Ramos (cell line): ENCODE measurements around the gene TTC7B.

Experiments
- in situ Hi-C: fragments of 300-500 bp; cut with MboI; formaldehyde crosslinking; loops from one replicate; pipeline ENCODE4 v1.14.3; 2022; ENCODE audit warnings: low sequenced_read_pairs; ENCODE audit not compliant: unreplicated experiment

The TTC7B gene

GRCh38 chr14:90720832-90721231, 95.4 kb downstream of the TTC7B start:
- in situ Hi-C loops, result no loop called here

DNA sequence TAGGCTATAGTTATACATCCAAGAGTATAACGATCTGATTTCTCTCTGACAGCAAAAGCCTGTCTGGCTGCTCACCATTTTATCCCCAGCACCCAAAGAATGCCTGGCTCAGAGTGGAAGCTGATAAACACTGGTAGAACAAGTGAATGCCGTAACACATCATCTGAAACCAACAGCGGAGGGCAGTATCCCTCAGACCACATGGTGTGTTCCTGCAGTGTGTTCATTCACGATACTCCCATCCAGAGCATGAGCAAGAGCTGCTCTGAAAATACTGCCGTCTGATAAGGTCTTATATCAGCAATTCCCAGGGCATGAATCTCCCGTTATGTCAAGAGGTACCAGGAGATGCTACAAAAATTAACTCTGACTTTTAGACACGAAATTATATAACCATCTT, 95.9 kb downstream of the TTC7B start:
- in situ Hi-C loops, result no loop called here

- in situ Hi-C loops, result no loop called here
Measured at GRCh38 chr14:90717916-90718315, 98.3 kb downstream of the TTC7B start.

- in situ Hi-C loops, result no loop called here
Measured at GRCh38 chr14:90715993-90716392, 100.2 kb downstream of the TTC7B start.

DNA sequence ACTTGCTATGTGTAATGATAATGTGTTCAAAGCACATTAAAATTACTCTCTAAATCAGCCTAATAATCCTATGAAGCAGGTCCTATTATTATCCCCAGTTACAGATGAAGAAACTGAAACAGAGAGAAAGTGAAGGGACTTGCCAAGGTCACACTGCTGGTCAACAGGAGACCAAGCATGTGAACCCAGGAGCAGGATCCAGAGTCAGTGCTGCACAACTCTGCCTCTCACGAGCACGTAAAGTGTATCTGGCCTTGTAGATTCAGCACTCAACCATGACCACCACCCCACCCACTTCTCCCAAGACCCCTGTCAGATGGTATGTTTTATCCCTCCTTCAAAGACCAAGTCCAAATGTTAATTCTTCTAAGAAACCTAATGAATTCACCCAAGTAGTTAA, 100.7 kb downstream of the TTC7B start:
- in situ Hi-C loops, result no loop called here

DNA sequence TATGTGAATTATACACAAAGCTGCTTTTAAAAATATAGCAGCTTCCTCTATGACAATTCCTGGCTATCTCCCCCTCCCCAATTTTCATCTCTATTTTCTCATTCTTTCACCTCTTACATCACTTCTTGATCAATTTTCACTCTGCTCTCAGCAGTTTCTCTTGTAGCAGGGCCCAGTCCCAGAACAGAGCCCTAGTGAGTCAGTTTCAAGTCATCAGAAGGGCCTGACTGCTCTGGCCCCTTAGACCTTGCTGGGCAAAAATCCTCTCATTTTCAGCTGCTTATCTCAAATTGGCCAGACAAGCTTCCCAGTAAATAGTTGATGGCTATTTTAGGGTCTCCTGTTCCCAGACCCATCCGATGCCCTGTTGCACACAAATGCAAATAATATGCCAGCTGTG, 101.4 kb downstream of the TTC7B start:
- in situ Hi-C loops, result no loop called here

GRCh38 chr14:90704738-90705392, 111.4 kb downstream of the TTC7B start:
- in situ Hi-C loops, result no loop called here

GRCh38 chr14:90703841-90704737, 112.1 kb downstream of the TTC7B start:
- in situ Hi-C loops, result no loop called here

- in situ Hi-C loops, result no loop called here
Measured at GRCh38 chr14:90700933-90701776, 115.1 kb downstream of the TTC7B start.

GRCh38 chr14:90699016-90699415, 117.2 kb downstream of the TTC7B start:
- in situ Hi-C loops, result no loop called here

DNA sequence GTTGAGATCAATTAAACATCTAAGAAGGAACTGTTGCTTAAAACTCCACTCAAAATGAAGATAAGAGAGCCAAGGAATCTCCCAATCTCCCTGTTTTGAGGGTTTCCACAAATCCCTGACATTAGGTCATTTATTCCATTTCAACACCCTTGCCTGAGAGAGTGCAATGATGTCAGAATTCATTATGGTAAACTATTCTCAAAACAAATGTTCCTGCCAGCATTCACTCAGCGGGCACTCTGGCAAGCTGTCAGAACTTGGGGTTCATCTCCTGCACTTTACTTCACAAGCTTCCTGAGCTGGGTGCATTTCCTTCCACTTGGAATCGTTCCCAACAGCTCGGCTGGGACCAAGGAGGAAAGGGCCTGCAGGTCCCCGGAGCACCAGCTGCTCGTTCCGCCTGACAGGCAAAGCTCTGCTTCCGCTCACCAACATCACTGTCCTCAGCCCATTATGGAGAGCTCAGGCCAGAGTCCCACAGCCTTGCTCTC, 117.8 kb downstream of the TTC7B start:
- in situ Hi-C loops, result no loop called here

DNA sequence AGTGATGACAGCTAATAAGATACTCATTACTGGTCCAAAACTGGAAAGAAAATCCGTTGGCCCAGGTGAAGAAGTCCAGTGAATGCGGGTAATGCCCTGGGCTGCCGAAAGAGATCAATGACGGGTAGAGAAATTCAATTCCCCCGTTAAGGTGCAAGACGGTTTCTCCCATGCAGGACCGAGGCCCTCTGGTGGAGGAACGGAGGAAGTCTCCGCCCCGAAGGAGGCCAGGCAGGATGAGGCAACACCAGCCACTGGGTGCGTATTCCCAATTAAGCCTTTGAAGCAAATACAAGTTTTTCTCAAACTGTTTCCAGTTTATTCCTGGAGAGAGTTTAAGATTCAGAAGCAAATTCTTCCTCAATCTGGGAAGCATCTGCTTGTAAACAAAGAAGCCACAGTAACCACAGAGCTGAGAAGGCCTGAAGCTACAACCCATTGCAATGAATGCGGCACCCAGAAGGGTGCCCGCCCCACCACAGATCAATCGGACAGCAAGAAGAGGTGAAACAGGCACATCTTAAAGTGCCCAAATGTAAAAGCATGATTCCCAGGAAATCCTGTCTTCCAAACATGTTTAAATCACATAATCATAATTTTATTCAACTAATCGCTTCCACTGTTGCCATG, 118.5 kb downstream of the TTC7B start:
- in situ Hi-C loops, result no loop called here

DNA sequence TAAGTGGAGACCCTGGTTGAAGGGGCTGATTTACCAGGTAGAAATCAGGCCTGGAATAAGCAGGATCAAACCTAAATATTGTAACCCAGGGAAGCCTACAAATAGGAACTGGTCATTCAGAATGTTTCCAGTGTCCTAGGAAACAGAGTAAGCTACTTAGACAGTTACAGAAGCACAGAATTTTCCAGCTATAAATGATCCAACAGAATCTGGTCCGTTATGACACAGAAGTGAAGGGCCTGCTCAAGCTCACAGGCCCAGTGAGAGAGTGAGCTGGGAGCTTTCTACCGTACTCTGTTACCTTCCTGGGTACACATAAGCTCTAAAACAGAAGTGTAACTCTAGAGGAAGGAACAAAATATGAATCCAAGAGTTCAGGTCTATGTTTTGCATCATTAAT, 119.1 kb downstream of the TTC7B start:
- in situ Hi-C loops, result no loop called here

- in situ Hi-C loops, result no loop called here
Measured at GRCh38 chr14:90696720-90697119, 119.5 kb downstream of the TTC7B start.

GRCh38 chr14:90695997-90696660, 120.1 kb downstream of the TTC7B start:
- in situ Hi-C loops, result no loop called here

DNA sequence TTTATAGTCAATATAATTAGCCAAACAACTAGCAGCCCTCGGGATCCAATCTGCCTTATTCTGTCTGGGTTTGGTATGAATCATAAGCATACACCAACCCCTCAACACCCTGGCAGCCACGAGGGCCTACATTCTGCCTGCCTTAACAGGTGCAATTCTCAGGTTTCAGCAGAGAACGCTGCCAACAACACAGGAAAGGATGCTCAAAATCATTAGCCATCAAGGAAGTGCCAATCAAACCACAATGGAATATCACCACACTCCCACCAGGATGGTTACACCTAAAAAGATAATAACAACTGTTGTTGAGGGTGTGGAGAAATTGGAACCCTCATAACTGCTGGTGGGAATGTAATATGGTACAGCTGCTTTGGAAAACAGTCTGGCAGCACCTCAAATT, 122.8 kb downstream of the TTC7B start:
- in situ Hi-C loops, result no loop called here

DNA sequence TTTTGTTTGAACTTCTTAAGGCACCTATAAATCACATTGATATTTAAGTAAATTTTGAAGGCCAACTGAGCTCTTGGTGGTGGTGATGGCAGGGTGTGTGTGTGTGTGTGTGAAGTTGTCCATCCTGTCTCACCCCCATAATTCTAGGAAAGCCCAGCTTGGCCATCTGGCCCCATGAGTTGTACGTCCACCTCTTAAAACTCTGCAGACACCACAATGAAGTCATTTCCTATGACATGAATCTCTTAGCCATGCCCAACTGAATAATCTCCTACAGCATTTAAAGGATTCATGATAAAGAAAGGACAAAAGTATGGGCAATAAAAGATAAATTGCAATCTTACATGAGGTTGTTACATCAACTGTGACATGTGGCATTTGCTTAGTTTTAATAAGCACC, 123.4 kb downstream of the TTC7B start:
- in situ Hi-C loops, result no loop called here

DNA sequence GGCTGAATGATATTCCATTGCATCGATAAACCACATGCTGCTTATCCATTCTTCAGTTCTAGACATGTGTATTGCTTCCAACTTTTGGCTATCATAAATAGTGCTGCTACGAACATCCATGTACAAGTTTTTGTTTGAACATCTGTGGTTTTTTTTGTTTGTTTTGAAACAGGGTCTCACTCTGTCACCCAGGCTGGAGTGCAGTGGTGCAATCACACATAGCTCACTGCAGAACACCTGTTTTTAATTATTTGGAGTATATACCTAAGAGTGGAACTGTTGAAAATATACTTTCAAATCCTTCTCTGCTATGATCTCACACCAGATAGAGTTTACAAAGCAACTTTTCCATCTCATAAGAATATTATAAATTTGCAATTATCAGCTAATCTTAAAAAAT, 124.2 kb downstream of the TTC7B start:
- in situ Hi-C loops, result no loop called here

DNA sequence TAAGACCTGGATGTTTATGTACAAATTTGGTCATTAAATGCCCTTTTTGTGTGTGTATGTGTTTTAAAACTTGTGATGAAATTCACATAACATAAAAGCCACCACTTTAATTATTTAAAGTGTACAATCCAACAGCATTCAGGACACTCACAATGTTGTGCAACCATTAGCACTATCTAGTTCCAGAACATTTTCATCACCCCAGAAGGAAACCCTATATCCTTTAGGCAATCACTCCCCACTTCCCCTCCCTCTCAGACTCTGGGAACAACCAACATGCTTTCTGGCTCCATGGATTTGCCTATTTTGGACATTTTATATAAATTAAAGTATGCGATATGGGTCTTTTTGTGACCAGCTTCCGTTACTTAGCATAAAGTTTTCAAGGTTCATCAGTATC, 124.6 kb downstream of the TTC7B start:
- in situ Hi-C loops, result no loop called here

- in situ Hi-C loops, result no loop called here
Measured at GRCh38 chr14:90687680-90688079, 128.6 kb downstream of the TTC7B start.
